Spleen (tissue), 11 donors: ENCODE measurements around the gene ITPK1. TPM values are rescaled to one million over a fixed set of nuclear protein-coding genes. Genes with fewer than 3 reads are reported as not detected.

ENCODE experiments used
- DNase-seq: peaks from one replicate; pipeline ENCODE4 v3.0.0-alpha.2; 2020
- H3K27ac ChIP-seq, 8 donors: fragments of 200-600 bp; sonication (generic) in 7 of 8; 1 replicate in 4 of 8; 2 replicates in 4 of 8; pipeline versions ENCODE4 v1.5.0 to v1.8.0; 2016 to 2021; ENCODE audit warnings: inconsistent platforms in 4 of 8, mild to moderate bottlenecking in 4 of 8, moderate library complexity in 1 of 8
- H3K27me3 ChIP-seq, 7 donors: fragments of 200-600 bp; sonication (generic) in 6 of 7; replicated peaks in 1 of 7; 1 replicate in 4 of 7; 2 replicates in 3 of 7; pipeline versions ENCODE4 v1.5.0 to v1.8.0; 2016 to 2021; ENCODE audit warnings: inconsistent platforms in 3 of 7, mild to moderate bottlenecking in 1 of 7
- H3K36me3 ChIP-seq, 6 donors: fragments of 200-600 bp; sonication (generic) in 5 of 6; 1 replicate in 4 of 6; 2 replicates in 2 of 6; pipeline versions ENCODE4 v1.5.0 to v1.8.0; 2016 to 2021; ENCODE audit warnings: inconsistent platforms in 2 of 6
- H3K4me1 ChIP-seq, 6 donors: fragments of 200-600 bp; sonication (generic) in 5 of 6; 1 replicate in 3 of 6; 2 replicates in 3 of 6; pipeline versions ENCODE4 v1.5.0 to v1.8.0; 2016 to 2021; ENCODE audit warnings: inconsistent platforms in 3 of 6
- H3K4me3 ChIP-seq, 8 donors: fragments of 200-600 bp; sonication (generic) in 7 of 8; 1 replicate in 4 of 8; 2 replicates in 4 of 8; pipeline versions ENCODE4 v1.5.0 to v1.8.0; 2016 to 2021; ENCODE audit warnings: inconsistent platforms in 4 of 8, mild to moderate bottlenecking in 4 of 8, moderate library complexity in 2 of 8
- H3K9me3 ChIP-seq, 8 donors: fragments of 200-600 bp; sonication (generic) in 7 of 8; 1 replicate in 4 of 8; 2 replicates in 4 of 8; pipeline versions ENCODE4 v1.5.0 to v1.8.0; 2016 to 2021; ENCODE audit warnings: inconsistent platforms in 4 of 8
- POLR2A ChIP-seq, 3 donors: fragments of 450-650 bp; IDR thresholded peaks; one replicate each; pipeline ENCODE4 v1.5.1; 2017; ENCODE audit warnings: antibody characterized with exemption in 3 of 3, mild to moderate bottlenecking in 1 of 3
- POLR2AphosphoS5 ChIP-seq, 3 donors: sonication (generic); formaldehyde crosslinking; IDR thresholded peaks; one replicate each; pipeline ENCODE4 v1.5.1; 2017; ENCODE audit warnings: antibody characterized with exemption in 3 of 3
- WGBS, 5 donors: extraction: QIAGEN DNeasy Blood & Tissue Kit in 3 of 5; methylation state at CpG; one replicate each; pipeline versions ENCODE4 v1.1.5 to v1.1.7; 2013 to 2018; 5-methylcytosine and 5-hydroxymethylcytosine counted together
- intact Hi-C: fragments of 100-400 bp; cut with DNase I; formaldehyde crosslinking; loops from one replicate; pipeline ENCODE4 v1.15.0; 2023; ENCODE audit warnings: low total_unique reads
- polyA plus RNA-seq, 3 donors: library from polyadenylated mRNA; stranded (reverse); fragments of 200-250 nt; gene quantifications; one replicate each; pipeline ENCODE4 v1.2.1, GENCODE V29; 2013
- total RNA-seq, 7 donors: library from RNA; depleted of rRNA in 3 of 7; stranded (reverse); fragments of >200 nt in 3 of 7; fragmentation: NEBNext Ultra II Directional in 4 of 7; extraction: Animal tissue kit (Norgen Biotek cat#: 25700) in 4 of 7; gene quantifications; one replicate each; pipeline versions ENCODE4 v1.1.0 to v1.2.1, GENCODE V29; 2016 to 2021
- TF ChIP-seq, protein P1 (sequence below), 11 experiments: fragments of 200-600 bp in 7 of 11; fragments of 450-650 bp in 4 of 11; sonication (generic) in 4 of 11; IDR thresholded peaks in 8 of 11; conservative IDR thresholded peaks in 3 of 11; 1 replicate in 7 of 11; 2 replicates in 4 of 11; pipeline versions ENCODE4 v1.4.0 to v1.8.0; 2016 to 2021; ENCODE audit warnings: antibody characterized with exemption in 11 of 11, inconsistent platforms in 4 of 11, mild to moderate bottlenecking in 1 of 11
- donor health status: healthy with polysubstance abuse.
- donor health status: DM: no; HTN: no; CAD: no; lungs with moderate emphysema.
- donor health status: DM: no; HTN: no; CAD: no.
- donor health status: Bipolar disorder and iron deficiency.
- donor health status: healthy.
- donor health status: DM: no; HTN: no; CAD: no.
- donor health status: DM: yes; HTN: yes; CAD: no.

Gene ITPK1
- total and polyA plus RNA-seq, 10 donors = 22.9 to 123 (median 68.0) TPM

DNA sequence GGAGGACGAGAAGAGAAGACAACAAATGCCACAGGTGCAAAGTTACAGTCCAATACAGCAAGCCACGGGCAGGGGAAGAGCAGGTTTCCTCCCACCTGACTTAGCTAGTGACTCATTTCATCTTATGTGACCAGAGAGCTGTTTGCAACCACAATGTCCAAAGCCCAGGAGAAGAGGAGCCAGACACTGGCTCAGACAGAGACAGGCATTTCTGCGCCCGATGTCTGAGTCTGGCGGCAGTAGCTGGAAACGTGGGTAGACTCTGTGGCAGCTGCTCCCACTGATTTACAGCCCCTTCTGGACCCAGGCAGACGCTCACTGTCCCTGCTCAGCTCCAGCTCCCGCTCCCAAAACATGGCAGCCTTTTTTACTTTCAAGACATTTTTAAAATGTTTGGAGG lies 132.8 kb downstream of the ITPK1 start:
- Histone ChIP-seq H3K4me1 (peaks cover 0 to 40% (median 20%) of the 10 kb centered on the region in 6 donors), H3K27ac (no peak overlapping the region), H3K4me3 (no peak overlapping the region), H3K36me3 (peaks cover 0 to 86% (median 10%) of the 10 kb centered on the region in 6 donors), H3K9me3 (peaks cover 0 to 42% (median 29%) of the 10 kb centered on the region in 8 donors), H3K27me3 (no peaks in the 10 kb centered on the region)
- peak; percentile 31 for DNase-seq
- no peak for TF ChIP-seq POLR2AphosphoS5 (IDR thresholded peaks at IDR 0.05)
- no peak for TF ChIP-seq POLR2A (IDR thresholded peaks at IDR 0.05)
- TF ChIP-seq, protein P1, sequence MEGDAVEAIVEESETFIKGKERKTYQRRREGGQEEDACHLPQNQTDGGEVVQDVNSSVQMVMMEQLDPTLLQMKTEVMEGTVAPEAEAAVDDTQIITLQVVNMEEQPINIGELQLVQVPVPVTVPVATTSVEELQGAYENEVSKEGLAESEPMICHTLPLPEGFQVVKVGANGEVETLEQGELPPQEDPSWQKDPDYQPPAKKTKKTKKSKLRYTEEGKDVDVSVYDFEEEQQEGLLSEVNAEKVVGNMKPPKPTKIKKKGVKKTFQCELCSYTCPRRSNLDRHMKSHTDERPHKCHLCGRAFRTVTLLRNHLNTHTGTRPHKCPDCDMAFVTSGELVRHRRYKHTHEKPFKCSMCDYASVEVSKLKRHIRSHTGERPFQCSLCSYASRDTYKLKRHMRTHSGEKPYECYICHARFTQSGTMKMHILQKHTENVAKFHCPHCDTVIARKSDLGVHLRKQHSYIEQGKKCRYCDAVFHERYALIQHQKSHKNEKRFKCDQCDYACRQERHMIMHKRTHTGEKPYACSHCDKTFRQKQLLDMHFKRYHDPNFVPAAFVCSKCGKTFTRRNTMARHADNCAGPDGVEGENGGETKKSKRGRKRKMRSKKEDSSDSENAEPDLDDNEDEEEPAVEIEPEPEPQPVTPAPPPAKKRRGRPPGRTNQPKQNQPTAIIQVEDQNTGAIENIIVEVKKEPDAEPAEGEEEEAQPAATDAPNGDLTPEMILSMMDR (IDR thresholded peaks at IDR 0.05 in 8 of 11, conservative IDR thresholded peaks at IDR 0.05 in 3 of 11) = no peak
- intact Hi-C loops = no loop called here
- 88 to 96% (median 91%) methylated on average over 8 of the region's 8 CpGs for WGBS, 5 donors

DNA sequence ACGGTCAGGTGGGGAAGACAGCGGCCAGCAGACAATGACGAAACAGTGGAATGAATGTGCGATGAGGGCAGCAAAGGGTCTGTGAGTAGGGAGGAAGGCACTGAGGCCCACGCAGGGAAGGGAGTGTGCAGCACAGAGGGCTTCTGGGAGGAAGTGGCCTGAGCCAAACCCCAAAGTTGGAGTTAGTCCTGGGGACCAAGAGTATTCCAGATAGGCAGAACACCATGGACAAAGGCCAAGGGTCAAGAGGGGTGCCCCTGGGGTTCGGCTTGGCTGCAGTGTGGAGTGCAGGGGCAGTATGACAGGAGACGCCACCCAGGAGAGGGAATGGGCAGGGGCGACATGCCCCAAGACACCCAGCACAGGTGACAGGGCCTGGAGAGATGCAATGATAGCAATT lies 134.0 kb downstream of the ITPK1 start:
- Histone ChIP-seq H3K36me3 (peaks cover 0 to 86% (median 12%) of the 10 kb centered on the region in 6 donors), H3K4me1 (peaks cover 0 to 27% (median 17%) of the 10 kb centered on the region in 6 donors), H3K27ac (no peak overlapping the region), H3K27me3 (no peaks in the 10 kb centered on the region), H3K4me3 (no peak overlapping the region), H3K9me3 (peaks cover 0 to 55% (median 41%) of the 10 kb centered on the region in 8 donors)
- TF ChIP-seq POLR2A (IDR thresholded peaks at IDR 0.05) = no peak
- TF ChIP-seq, protein P1 (IDR thresholded peaks at IDR 0.05 in 8 of 11, conservative IDR thresholded peaks at IDR 0.05 in 3 of 11) = no peak
- no peak for TF ChIP-seq POLR2AphosphoS5 (IDR thresholded peaks at IDR 0.05)
- intact Hi-C loops = no loop called here
- DNase-seq = peak; percentile 48
- WGBS, 5 donors = 96 to 100% (median 97%) methylated on average over 8 of the region's 8 CpGs

DNA sequence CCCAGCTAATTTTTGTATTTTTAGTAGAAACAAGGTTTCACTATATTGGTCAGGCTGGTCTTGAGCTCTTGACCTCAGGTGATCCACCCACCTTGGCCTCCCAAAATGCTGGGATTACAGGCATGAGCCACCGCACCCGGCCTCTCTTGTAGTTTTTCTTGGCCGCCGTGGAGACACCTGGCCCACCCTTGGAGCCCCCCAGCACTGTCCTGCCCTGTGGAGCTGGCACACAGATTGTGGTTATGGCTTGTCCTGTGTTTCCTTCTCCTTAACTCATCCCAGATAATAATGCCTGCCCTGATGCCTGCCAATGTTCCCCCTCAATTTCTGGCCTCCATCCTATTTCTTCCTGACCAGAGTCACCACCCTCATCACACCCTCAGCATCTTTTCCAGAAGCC lies 134.9 kb downstream of the ITPK1 start:
- H3K27me3 ChIP-seq = no peaks in the 10 kb centered on the region
- WGBS, 5 donors = 92 to 100% (median 98%) methylated on average over 4 of the region's 4 CpGs
- peaks cover 0 to 19% (median 8%) of the 10 kb centered on the region in 6 donors for H3K4me1 ChIP-seq
- H3K4me3 ChIP-seq = no peak overlapping the region
- peaks cover 0 to 86% (median 16%) of the 10 kb centered on the region in 6 donors for H3K36me3 ChIP-seq
- H3K27ac ChIP-seq = no peak overlapping the region
- peaks cover 3 to 63% (median 49%) of the 10 kb centered on the region in 8 donors for H3K9me3 ChIP-seq
- DNase-seq = peak; percentile 13
- TF ChIP-seq POLR2A (IDR thresholded peaks at IDR 0.05) = no peak
- TF ChIP-seq POLR2AphosphoS5 (IDR thresholded peaks at IDR 0.05) = no peak
- TF ChIP-seq, protein P1 (IDR thresholded peaks at IDR 0.05 in 8 of 11, conservative IDR thresholded peaks at IDR 0.05 in 3 of 11) = no peak
- intact Hi-C loops = no loop called here

DNA sequence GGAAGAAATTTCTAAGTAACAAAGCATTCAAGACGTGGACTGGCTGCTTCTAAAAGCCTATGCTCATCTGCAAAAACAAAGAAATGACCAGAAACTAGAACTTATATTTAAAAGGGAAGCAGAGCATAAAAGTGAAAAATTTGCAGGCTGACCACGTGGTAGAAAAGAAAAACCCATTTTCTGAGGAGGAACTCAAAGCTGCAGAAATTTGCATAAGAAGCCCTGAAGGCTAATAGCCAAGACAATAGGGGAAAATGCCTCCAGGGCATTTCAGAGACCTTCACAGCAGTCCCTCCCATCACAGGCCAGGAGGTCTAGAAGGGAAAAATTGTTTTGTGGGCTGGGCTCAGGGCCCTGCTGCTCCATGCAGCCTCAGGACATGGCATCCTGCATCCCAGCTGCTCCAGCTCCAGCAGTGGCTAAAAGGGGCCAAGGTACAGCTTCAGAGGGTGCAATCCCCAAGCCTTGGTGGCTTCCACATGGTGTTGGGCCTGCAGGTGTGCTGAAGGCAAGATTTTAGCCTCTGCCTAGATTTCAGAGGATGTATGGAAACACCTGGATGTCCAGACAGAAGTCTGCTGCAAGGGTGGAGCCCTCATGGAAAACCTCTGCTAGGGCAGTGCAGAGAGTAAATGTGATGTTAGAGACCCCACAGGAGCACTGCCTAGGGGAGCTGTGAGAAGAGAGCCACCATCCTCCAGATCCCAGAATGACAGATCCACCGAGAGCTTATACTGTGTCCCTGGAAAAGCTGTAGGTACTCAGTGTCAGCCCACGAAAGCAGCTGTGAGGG lies 137.3 kb downstream of the ITPK1 start:
- Histone ChIP-seq H3K4me1 (peaks cover 0 to 6% (median 0%) of the 10 kb centered on the region in 6 donors), H3K27me3 (no peaks in the 10 kb centered on the region), H3K27ac (peak overlapping the region in 3 of 8 donors; percentile 28 to 57 (median 33)), H3K4me3 (no peak overlapping the region), H3K36me3 (peaks cover 0 to 97% (median 16%) of the 10 kb centered on the region in 6 donors), H3K9me3 (peaks cover 5 to 77% (median 56%) of the 10 kb centered on the region in 8 donors)
- DNase-seq = peak; percentile 16
- 72 to 87% (median 86%) methylated on average over 4 of the region's 4 CpGs for WGBS, 5 donors
- intact Hi-C loops = no loop called here
- TF ChIP-seq POLR2AphosphoS5 (IDR thresholded peaks at IDR 0.05) (no peak), POLR2A (IDR thresholded peaks at IDR 0.05) (no peak)
- TF ChIP-seq, protein P1 (IDR thresholded peaks at IDR 0.05 in 8 of 11, conservative IDR thresholded peaks at IDR 0.05 in 3 of 11) = no peak
